Liver (tissue), 3 donors: ENCODE results near the gene SGSH.

Experiments
- CTCF ChIP-seq: fragments of 150-350 bp; IDR thresholded peaks from 2 replicates; pipeline ENCODE4 v1.5.1; 2017; ENCODE audit warnings: improper control_type of control experiment, low read depth, low read length; ENCODE audit not compliant: missing input control
- EGR1 ChIP-seq, 2 donors: IDR thresholded peaks; 2 replicates each; pipeline ENCODE4 v1.6.1; 2016 to 2018; ENCODE audit warnings: antibody characterized with exemption in 2 of 2, low read depth in 2 of 2
- GABPA ChIP-seq, 2 donors: IDR thresholded peaks in 1 of 2; conservative IDR thresholded peaks in 1 of 2; 2 replicates each; pipeline ENCODE4 v1.6.1; 2016; ENCODE audit warnings: antibody characterized with exemption in 2 of 2, mild to moderate bottlenecking in 1 of 2, moderate library complexity in 1 of 2
- HNF4G ChIP-seq: IDR thresholded peaks from 2 replicates; pipeline ENCODE4 v1.6.1; 2016; ENCODE audit warnings: antibody characterized with exemption
- JUND ChIP-seq, 2 donors: IDR thresholded peaks; 2 replicates each; pipeline ENCODE4 v1.6.1; 2016; ENCODE audit warnings: antibody characterized with exemption in 2 of 2
- NR2F2 ChIP-seq: IDR thresholded peaks from 2 replicates; pipeline ENCODE4 v1.6.1; 2016; ENCODE audit warnings: antibody characterized with exemption
- RAD21 ChIP-seq, 2 donors: IDR thresholded peaks; 2 replicates each; pipeline ENCODE4 v1.6.1; 2016; ENCODE audit warnings: antibody characterized with exemption in 2 of 2, mild to moderate bottlenecking in 2 of 2
- RXRA ChIP-seq, 2 donors: IDR thresholded peaks; 2 replicates each; pipeline ENCODE4 v1.6.1; 2017 to 2018; ENCODE audit warnings: antibody characterized with exemption in 2 of 2, mild to moderate bottlenecking in 1 of 2
- TAF1 ChIP-seq: conservative IDR thresholded peaks from 2 replicates; pipeline ENCODE4 v1.6.1; 2016; ENCODE audit warnings: antibody characterized with exemption, mild to moderate bottlenecking
- ZBTB33 ChIP-seq: IDR thresholded peaks from 2 replicates; pipeline ENCODE4 v1.6.1; 2016; ENCODE audit warnings: antibody characterized with exemption
- TF ChIP-seq, protein P1 (sequence below): IDR thresholded peaks from 2 replicates; pipeline ENCODE4 v1.6.1; 2016; ENCODE audit warnings: antibody characterized with exemption
- donor health status: healthy.
- donor health status: healthy.

DNA sequence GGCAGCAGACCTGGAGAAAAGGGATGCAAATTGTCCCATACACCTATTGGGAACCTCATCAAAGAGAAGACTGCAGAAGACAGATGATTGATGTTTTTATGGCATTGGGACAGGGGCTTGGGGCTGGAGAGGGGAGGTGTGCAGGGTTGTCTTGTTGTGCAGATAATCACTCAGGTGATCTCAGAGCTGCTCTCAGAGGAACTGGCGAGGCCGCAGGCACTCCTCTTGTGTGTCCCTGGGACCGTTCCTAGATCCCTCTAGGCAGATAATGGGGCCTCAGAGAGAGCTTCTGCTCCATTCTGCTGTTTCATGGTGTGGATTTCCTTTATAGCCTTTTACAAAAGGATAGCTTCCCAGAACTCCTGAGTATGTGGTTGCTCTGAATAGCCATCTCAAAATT is 42.2 kb upstream of the SGSH start:
- TF ChIP-seq CTCF (no peak), RAD21 (IDR thresholded peaks at IDR 0.05) (no peak), TAF1 (no peak), GABPA (IDR thresholded peaks at IDR 0.05 in 1 of 2, conservative IDR thresholded peaks at IDR 0.05 in 1 of 2) (no peak), EGR1 (IDR thresholded peaks at IDR 0.05; ENCODE audit: low read depth in 2 of 2) (no peak), HNF4G (no peak), RXRA (IDR thresholded peaks at IDR 0.05) (no peak), JUND (IDR thresholded peaks at IDR 0.05) (no peak), NR2F2 (no peak), ZBTB33 (no peak)
- TF ChIP-seq, protein P1, sequence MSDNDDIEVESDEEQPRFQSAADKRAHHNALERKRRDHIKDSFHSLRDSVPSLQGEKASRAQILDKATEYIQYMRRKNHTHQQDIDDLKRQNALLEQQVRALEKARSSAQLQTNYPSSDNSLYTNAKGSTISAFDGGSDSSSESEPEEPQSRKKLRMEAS, result no peak
